ENCODE results near the gene RTN1.

- TF ChIP-seq CTCF (IDR thresholded peaks at IDR 0.05) (no peak), EP300 (IDR thresholded peaks at IDR 0.05; ENCODE audit: low read depth) (no peak), POLR2A (IDR thresholded peaks at IDR 0.05) (no peak), POLR2AphosphoS5 (IDR thresholded peaks at IDR 0.05) (no peak)
Measured at GRCh38 chr14:59785629-59786028, 84.9 kb downstream of the RTN1 start.

Measured in transverse colon (tissue), 4 donors.